PC-9 (cell line): ENCODE data around the gene NAV3. TPM values are rescaled to one million over a fixed set of nuclear protein-coding genes. Genes with fewer than 3 reads are reported as not detected.

Source experiments
- BruUV-seq: library from RNA; stranded (reverse); fragments of 400-500 nt; replicated peaks from 2 replicates; lab custom pipeline; 2021; lab: Mats Ljungman, UMichigan
- CTCF ChIA-PET: fragments of 300-600 bp; sonication (Branson Sonifier 250); formaldehyde crosslinking; loops from one replicate; lab custom pipeline; 2022; ENCODE audit warnings: antibody characterized with exemption; lab: Charles Lee
- POLR2A ChIA-PET: fragments of 300-600 bp; sonication (Branson Sonifier 250); formaldehyde crosslinking; loops from one replicate; lab custom pipeline; 2022; ENCODE audit warnings: antibody characterized with exemption; ENCODE audit not compliant: unreplicated experiment; lab: Charles Lee
- DNase-seq, 2 experiments: peaks; one replicate each; pipeline versions ENCODE4 v3.0.0 to v3.0.0-alpha.2; 2015 to 2022; ENCODE audit warnings: mixed read lengths in 1 of 2
- H2AFZ ChIP-seq: fragments of 200-600 bp; sonication (generic); 2 replicates; pipeline ENCODE4 v1.8.1; 2017; ENCODE audit warnings: antibody characterized with exemption
- H3F3A ChIP-seq: fragments of 200-600 bp; sonication (generic); 2 replicates; pipeline ENCODE4 v1.8.1; 2017; ENCODE audit warnings: antibody characterized with exemption, mild to moderate bottlenecking, low read depth; ENCODE audit not compliant: insufficient read depth
- H3K27ac ChIP-seq: fragments of 200-600 bp; sonication (generic); 2 replicates; pipeline ENCODE4 v1.6.1; 2016; ENCODE audit warnings: mixed run types
- H3K27me3 ChIP-seq: fragments of 200-600 bp; sonication (generic); 2 replicates; pipeline ENCODE4 v1.6.1; 2016; ENCODE audit warnings: low read depth, mixed run types; ENCODE audit not compliant: insufficient read depth
- H3K36me3 ChIP-seq: fragments of 200-600 bp; sonication (generic); 2 replicates; pipeline ENCODE4 v1.6.1; 2016; ENCODE audit warnings: low read depth, mixed run types
- H3K4me1 ChIP-seq: fragments of 200-600 bp; sonication (generic); replicated peaks from 2 replicates; pipeline ENCODE4 v1.6.1; 2016; ENCODE audit warnings: mixed run types; ENCODE audit not compliant: insufficient read depth
- H3K4me2 ChIP-seq: fragments of 200-600 bp; sonication (generic); 2 replicates; pipeline ENCODE4 v1.6.1; 2017; ENCODE audit warnings: mixed run types
- H3K4me3 ChIP-seq: fragments of 200-600 bp; sonication (generic); 2 replicates; pipeline ENCODE4 v1.6.1; 2016; ENCODE audit warnings: mixed run types
- H3K79me2 ChIP-seq: fragments of 200-600 bp; sonication (generic); 2 replicates; pipeline ENCODE4 v1.6.1; 2017; ENCODE audit warnings: low read depth, mixed run types
- H3K9me2 ChIP-seq: fragments of 200-600 bp; sonication (generic); 2 replicates; pipeline ENCODE4 v1.8.1; 2017; ENCODE audit warnings: mild to moderate bottlenecking; ENCODE audit not compliant: insufficient read depth
- H3K9me3 ChIP-seq: fragments of 200-600 bp; sonication (generic); 2 replicates; pipeline ENCODE4 v1.8.1; 2016; ENCODE audit warnings: low read depth; ENCODE audit not compliant: insufficient read depth
- H4K20me1 ChIP-seq: fragments of 200-600 bp; sonication (generic); 2 replicates; pipeline ENCODE4 v1.8.1; 2017; ENCODE audit not compliant: insufficient read depth
- EZH2 ChIP-seq: fragments of 200-600 bp; sonication (generic); IDR thresholded peaks from 2 replicates; pipeline ENCODE4 v1.8.0; 2017; ENCODE audit warnings: antibody characterized with exemption, low read depth
- intact Hi-C: fragments of 100-400 bp; cut with micrococcal nuclease; formaldehyde crosslinking; loops from one replicate; pipeline ENCODE4 v1.10.0; 2022; ENCODE audit not compliant: unreplicated experiment
- total RNA-seq: library from RNA; stranded (reverse); gene quantifications from 2 replicates; pipeline ENCODE4 v1.2.3, GENCODE V29; 2021
- TF ChIP-seq, protein P1 (sequence below): fragments of 200-600 bp; sonication (generic); conservative IDR thresholded peaks from 2 replicates; pipeline ENCODE4 v1.6.1; 2017; ENCODE audit warnings: mixed run types, antibody characterized with exemption, mild to moderate bottlenecking, moderate library complexity

The NAV3 gene
- total RNA-seq, 1 experiment from 2014 or later: 13.6 TPM

DNA sequence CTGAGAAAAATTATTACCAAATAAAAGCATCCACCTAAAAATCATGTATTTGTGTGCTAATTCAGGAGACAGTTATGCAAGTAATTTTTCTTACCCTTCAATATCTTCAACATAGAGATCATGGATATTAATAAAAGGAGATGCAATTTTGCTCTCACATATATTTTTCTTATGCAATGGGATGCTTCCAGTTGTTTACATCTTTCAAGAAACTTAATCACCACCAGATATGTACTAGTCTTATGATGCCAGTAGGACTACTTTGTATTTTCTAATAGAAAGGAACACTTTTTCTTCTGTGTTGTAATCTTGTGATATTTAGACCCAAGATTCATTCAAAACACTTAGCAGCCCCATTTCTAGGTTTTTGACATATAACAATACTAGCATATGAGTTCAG lies 107.6 kb downstream of the NAV3 start:
- CTCF ChIA-PET: no interaction called here
- Histone ChIP-seq H3K9me3 (peaks cover 9% of the 10 kb centered on the region), H3K9me2 (no peaks in the 10 kb centered on the region), H2AFZ (no peak overlapping the region), H4K20me1 (no peaks in the 10 kb centered on the region), H3K79me2 (no peaks in the 10 kb centered on the region), H3K4me3 (no peak overlapping the region), H3K36me3 (no peaks in the 10 kb centered on the region), H3K27ac (no peak overlapping the region), H3K27me3 (no peaks in the 10 kb centered on the region), H3F3A (peaks cover 15% of the 10 kb centered on the region), H3K4me1 (peaks cover 25% of the 10 kb centered on the region), H3K4me2 (no peak overlapping the region)
- POLR2A ChIA-PET: interaction anchor here (0.6 kb wide), 1 partner anchor 905 kb away, joined by 4 read pairs; no protein-coding TSS in a partner anchor
- no TSS peak for BruUV-seq
- no peak for DNase-seq
- intact Hi-C loops: no loop called here
- TF ChIP-seq EZH2: no peak
- TF ChIP-seq, protein P1, sequence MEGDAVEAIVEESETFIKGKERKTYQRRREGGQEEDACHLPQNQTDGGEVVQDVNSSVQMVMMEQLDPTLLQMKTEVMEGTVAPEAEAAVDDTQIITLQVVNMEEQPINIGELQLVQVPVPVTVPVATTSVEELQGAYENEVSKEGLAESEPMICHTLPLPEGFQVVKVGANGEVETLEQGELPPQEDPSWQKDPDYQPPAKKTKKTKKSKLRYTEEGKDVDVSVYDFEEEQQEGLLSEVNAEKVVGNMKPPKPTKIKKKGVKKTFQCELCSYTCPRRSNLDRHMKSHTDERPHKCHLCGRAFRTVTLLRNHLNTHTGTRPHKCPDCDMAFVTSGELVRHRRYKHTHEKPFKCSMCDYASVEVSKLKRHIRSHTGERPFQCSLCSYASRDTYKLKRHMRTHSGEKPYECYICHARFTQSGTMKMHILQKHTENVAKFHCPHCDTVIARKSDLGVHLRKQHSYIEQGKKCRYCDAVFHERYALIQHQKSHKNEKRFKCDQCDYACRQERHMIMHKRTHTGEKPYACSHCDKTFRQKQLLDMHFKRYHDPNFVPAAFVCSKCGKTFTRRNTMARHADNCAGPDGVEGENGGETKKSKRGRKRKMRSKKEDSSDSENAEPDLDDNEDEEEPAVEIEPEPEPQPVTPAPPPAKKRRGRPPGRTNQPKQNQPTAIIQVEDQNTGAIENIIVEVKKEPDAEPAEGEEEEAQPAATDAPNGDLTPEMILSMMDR: no peak

DNA sequence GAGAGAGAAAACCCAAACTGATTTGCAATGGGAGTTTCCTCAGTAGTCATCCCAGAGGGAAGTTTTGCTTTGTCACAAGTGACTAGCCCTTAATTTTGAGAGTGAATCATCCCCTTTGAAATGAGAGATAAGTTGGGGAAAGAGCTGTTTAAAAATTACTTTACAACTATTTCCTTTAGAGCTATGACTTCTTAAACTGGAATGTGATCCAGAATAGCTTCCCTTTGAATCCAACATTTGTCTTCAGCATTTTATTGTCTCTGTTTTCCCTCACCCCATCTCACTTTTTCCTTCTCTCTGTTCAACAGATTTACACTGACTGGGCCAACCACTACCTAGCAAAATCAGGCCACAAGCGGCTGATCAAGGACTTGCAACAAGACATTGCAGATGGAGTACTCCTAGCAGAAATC lies 109.3 kb downstream of the NAV3 start:
- Histone ChIP-seq H2AFZ (peak overlapping the region; percentile 31), H3K4me1 (peaks cover 25% of the 10 kb centered on the region), H3F3A (peaks cover 15% of the 10 kb centered on the region), H3K9me3 (peaks cover 15% of the 10 kb centered on the region), H4K20me1 (no peaks in the 10 kb centered on the region), H3K4me2 (peak overlapping the region; percentile 56), H3K4me3 (no peak overlapping the region), H3K27me3 (no peaks in the 10 kb centered on the region), H3K36me3 (no peaks in the 10 kb centered on the region), H3K27ac (peak overlapping the region; percentile 88), H3K79me2 (no peaks in the 10 kb centered on the region), H3K9me2 (no peaks in the 10 kb centered on the region)
- DNase-seq: peak; percentile 27 to 74
- intact Hi-C loops: no loop called here
- BruUV-seq: no TSS peak
- ChIA-PET CTCF (interaction anchor here (0.9 kb wide), 1 partner anchor 14 kb away, joined by 4 read pairs; no protein-coding TSS in a partner anchor), POLR2A (interaction anchor here (0.5 to 0.7 kb wide), 4 partner anchors 9 to 1122 kb away, joined by 3 to 10 read pairs (median 4); no protein-coding TSS in a partner anchor)
- TF ChIP-seq, protein P1: no peak
- no peak for TF ChIP-seq EZH2

DNA sequence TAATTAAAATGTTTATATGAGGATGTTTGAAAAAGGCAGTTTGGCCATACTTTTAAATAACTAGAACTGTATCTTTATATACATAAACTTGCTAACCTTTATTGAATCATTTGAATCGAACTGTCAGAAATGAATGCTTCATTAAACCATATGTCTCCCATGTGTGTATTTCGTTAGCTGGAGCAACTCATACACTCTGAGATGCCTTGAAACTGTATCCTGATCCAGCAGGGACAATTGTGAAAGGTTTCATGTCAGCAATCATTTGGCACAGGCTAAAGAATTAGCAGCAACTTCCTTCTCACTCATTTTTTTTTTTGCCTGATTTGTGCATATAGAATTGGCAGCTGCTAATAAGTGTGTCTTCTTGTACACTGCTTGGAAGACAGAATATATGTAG lies 109.9 kb downstream of the NAV3 start:
- no peak overlapping the region; the same call in 1 of the 2 replicates for H3K4me3 ChIP-seq
- no peak for DNase-seq

More for the DNA sequence above, 109.9 kb downstream of the NAV3 start:
- Histone ChIP-seq H3K9me2 (no peaks in the 10 kb centered on the region), H3F3A (peaks cover 15% of the 10 kb centered on the region), H3K27me3 (no peaks in the 10 kb centered on the region), H3K27ac (peak overlapping the region; percentile 88), H3K9me3 (peaks cover 15% of the 10 kb centered on the region), H3K79me2 (no peaks in the 10 kb centered on the region), H3K4me1 (peaks cover 25% of the 10 kb centered on the region), H4K20me1 (no peaks in the 10 kb centered on the region), H3K4me2 (peak overlapping the region; percentile 56), H3K36me3 (no peaks in the 10 kb centered on the region), H2AFZ (peak overlapping the region; percentile 31; the same call in 1 of the 2 replicates)
- POLR2A ChIA-PET: interaction anchor here (0.5 to 0.7 kb wide), 3 partner anchors 10 to 1119 kb away, joined by 3 to 10 read pairs (median 6); no protein-coding TSS in a partner anchor
- TF ChIP-seq, protein P1: no peak
- TF ChIP-seq EZH2: no peak
- intact Hi-C loops: no loop called here
- BruUV-seq: no TSS peak
- CTCF ChIA-PET: interaction anchor here (0.9 kb wide), 1 partner anchor 15 kb away, joined by 4 read pairs; no protein-coding TSS in a partner anchor
